Kidney capillary endothelial cell (primary cell): ENCODE data around the gene LARP1B.
"Not testable (repeated sequence)": the region's sequence is repeated elsewhere in the genome, so short reads cannot be mapped to it uniquely, and the experiment has no call there.

ENCODE experiments used
- DNase-seq: peaks from one replicate; pipeline ENCODE4 v3.0.0-alpha.2; 2018; ENCODE audit warnings: low spot score

The LARP1B gene

DNA sequence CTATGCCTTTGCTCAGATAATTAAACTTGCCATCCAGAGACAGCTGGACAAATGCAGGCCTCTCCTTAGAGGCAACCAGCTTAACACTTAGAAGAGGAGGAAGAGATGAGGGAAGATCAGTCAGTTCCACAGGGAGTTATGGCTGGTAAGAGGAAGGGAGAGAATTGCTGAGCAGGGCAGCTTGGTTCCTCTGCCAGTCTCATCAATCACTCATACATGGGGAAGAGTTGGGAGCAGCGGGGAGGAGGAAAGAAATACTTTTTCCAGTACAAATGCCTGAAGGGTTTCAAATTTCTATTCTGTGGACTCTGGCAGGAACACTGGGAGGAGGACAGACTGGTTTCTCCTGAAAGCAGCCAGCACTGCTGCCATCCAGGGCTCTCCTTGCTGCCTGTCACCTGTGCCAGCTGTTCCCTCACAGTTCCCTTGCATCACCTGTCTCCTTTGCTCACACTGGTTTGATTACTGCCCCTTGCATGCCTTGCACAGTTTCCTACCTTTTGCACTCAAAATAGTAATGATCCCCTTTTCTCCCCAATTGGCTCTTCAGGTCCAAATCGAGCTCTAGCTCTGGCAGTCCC is 167.0 kb downstream of the LARP1B start:
- no peak for DNase-seq

DNA sequence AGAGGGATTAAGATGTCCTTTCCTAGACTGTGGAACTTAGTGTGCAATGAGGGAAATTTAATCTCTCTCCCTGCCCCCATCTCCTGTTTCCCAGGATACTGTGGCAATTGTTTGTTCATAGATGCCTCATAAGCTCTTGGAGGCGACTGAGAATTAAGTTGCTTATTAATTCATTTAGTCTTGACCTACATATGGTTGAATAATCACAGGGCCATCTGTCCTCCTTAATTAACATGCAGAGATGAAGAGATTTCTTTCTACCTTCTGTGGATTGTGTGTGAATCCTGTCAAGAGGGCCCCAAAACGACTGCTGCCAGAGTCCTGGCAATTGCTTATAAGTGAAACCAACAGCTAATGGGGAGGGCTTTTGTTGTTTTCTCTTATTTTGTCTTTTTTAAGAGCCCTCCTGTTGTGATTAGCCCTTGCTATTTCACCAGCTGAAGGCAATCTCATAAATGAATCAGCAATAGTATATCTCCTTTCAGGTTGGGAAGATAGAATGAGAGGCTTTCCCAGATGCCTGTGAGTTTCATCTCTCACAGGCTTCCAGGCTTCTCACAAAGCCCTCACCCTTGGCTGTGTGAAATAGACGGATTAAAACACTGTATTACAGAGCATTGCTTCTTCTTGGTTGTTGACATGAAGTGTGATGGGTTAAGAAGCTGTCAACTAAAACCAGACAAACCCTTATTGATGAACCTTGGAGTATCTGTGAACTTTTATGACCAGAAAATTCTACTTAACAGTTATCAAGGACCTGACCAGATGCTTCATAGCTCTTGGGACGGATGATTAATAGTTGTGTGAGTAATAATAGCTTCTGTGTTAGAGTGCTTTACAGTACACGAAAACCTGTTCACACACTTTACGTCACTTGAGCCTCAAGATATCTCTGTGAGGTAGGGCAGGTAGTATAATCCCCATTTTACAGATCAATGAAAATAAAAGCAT is 168.0 kb downstream of the LARP1B start:
- no peak for DNase-seq

DNA sequence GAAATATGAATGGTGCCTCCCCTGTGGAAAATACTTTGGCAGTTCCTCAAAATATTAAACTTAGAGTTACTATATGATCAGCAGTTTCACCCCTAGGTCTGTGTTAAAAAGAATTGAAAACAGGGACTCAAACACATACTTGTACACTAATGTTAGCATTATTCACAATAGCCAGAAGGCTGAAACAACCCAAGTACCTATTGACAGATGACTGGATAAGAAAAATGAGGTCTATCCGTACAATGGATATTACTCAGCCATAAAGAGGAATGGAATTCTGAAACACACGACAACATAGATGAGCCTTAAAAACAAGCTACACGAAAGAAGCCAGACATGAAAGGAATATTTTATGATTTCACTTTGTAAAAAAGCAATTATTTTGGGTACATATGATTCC is 171.6 kb downstream of the LARP1B start:
- no peak for DNase-seq

DNA sequence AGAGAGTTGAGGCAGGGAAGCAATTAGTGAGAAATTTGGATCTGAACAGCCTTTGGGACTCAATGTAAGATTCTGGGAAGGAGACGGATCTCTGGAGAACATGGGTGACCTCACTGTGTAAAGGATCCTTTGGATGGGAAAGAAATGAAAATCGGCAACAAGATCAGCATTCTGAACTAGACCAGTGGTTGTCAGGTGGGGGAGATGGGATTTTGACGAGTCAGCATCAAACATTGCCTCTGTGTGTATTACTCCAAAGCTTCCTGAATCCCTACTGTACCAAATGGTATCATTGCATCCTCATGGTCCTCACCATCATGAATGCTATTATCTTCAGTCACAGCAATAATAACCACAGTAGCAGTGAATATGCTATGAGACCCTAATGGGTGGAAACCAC is 173.7 kb downstream of the LARP1B start:
- DNase-seq = no peak

DNA sequence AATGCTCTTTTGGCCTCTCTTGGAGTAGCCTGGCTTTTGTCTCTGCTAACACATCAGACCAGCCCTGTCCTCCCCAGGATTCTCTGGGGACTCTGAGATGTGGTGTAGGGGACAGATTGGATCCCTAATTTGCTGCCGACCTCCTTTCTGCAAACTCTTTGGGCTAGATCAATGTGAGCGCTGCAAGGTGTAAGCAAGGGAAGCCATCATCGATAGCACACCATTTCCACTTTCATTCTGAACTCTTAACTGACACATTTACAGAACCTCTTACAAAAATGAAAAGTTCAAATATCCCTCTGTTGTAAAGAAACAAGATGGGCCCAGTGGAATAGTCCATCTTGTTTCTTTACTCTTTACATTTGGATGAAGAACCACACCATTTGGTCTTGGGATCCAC is 179.9 kb downstream of the LARP1B start:
- no peak for DNase-seq

DNA sequence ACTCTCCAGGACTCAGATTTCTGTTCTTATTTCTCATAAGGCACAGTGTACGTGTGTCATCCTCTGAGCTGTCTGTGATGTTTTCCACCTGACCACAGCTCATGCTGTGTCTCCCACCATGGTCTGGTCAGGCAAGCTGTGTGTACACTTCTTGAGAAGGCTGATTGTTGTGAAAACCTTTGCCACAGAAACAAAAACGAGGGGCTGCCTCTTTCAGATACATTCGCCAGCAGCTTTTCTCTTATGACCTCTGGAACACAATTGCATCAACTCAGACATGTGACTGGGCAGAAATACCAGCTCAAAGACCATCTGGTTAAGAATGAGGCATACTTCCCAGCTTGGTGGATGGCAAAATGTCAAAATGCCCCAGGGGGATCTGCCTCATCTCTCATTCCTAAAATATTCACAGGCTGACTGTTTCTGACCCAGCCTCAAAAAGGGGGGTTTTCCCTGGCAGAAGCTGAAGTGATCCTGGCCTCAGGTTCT is 180.4 kb downstream of the LARP1B start:
- no peak for DNase-seq

DNA sequence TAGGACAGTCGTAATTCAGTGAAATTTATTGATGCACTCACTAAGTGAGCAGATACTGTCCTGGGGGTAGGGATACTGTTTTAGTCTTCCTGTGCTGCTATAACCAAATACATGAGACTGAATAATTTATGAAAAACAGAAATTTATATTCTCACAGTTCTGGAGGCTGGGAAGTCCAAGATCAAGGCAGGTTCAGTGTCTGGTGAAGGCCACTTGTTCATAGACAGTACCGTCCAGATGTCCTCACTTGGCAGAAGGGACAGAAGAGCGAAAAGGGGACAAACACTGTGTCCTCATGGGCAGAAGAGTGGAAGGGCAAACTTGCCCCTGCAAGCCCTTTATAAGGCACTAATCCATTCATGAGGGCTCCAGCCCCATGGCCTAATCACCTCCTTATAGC is 180.9 kb downstream of the LARP1B start:
- DNase-seq = no peak

DNA sequence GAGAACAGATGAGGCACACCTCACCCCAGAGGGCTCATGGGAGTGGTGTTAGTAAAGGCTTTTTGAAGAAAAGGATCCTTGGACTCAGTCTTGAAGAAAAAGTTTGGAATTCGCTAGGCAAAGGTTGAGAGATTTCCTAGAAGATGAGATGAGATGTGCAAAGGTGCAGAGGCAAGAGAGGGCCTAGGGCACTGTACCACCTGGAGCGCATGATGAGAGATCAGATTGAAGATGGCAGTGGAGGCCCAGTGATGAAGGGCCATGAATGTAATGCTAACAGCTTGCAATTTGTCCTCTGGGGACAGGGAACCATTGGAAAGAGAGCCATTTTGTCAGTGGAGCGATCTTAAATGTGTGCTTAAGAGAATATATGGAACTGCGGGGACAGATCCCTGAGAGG is 181.5 kb downstream of the LARP1B start:
- no peak for DNase-seq

DNA sequence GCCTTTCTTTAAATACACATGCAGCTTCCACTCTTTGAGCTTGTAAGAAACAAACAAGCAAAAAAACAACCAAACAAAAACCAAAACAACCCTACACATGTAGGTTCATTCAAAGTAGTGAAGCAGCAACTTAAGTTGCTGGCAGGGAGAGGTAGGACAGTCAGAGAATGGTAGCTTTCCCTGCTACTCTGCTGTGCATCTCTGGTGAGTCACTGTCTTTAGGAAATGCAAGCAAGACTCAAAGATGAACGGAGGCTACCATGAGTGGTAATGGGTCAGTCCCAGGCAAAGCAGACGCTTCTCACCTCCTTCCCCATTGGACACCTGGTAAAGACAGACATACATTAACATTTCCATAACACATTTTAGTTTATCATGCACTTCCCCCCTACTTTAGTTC is 183.3 kb downstream of the LARP1B start:
- no peak for DNase-seq

DNA sequence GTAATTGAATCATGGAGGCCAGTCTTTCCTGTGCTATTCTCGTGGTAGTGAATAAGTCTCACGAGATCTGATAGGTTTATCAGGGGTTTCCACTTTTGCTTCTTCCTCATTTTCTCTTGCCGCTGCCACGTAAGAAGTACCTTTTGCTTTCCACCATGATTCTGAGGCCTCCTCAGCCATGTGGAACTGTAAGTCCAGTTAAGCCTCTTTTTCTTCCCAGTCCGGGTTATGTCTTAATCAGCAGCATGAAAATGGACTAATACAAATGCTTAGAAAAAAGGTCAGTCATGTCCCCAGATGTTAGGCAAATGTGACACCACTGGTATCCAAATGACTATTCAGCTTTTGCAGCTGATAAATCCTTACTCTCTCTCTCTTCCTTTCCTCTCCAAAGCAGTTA is 184.3 kb downstream of the LARP1B start:
- not testable (repeated sequence) for DNase-seq

DNA sequence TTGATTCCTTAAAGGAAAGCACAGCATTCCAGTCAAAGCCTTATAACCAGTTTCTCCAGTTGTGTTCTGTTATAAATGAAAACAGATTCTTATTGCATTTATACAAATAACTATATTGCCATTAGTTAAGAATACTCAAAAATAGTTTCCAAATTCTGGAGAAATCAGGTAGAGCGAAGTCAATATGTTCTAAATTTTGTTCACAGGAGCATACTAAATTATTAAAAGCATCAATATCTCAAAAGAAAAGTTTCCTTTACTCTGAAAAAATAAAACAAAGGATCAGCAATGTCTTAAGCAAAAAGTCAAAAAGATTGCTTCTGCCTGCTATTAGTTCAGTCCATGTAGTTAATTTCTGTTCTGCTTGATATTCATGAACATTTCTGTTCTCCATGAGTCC is 186.8 kb downstream of the LARP1B start:
- no peak for DNase-seq

DNA sequence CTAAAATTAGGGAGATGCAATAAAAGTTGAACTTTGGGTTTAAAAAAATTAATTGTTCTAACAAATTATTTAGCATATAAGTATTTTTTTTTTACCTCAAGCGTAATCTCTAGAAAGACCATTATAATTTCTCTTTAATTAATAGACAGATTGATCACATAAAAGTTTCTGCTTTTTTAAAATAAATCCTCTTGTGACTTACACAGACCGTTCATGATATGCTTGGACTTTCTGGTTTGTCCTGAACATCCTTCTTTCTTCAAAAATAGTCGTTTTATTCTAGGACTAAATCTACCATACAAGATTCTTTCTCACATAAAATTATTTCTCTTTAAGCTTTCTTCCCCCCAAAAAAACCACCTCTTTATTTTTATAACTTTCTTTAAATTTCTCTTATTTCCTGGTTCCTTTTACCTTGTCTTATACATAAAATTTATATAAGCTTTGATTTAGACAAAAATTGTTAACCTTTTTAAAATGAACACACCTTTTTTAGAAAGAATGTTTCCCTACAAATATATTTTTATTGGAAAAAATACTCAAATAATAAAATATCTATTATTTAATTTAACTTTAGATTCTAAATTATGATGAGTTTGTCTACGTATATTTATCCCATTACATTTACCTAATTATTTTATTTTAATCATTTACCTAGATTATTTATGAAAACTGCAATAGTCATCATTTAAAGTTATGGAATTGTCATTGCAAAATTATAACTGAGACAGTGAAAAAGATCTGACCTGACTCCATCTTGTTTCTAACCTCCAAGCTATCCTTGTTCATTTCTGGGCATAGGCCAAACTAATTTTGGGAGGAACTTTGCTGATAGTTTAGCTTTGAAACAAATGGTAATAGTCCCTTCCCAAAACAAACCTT is 188.9 kb downstream of the LARP1B start:
- no peak for DNase-seq

DNA sequence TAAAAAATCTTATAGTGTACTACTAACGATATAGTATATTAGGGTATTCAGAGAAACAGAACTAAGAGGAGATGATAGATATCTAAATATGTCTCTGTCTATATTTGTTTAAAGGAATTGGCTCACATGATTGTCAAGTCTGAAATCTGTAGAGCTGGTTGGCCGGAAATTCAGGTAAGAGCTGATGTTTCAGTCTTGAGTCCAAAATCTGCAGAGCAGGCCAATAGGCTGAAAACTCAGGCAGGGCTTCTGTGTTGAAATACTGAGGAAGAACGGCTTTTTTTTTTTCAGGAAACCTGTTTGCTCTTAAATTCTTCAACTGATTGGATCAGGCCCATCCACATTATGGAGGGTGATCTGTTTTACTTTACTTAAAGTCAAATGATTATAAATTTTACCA is 194.8 kb downstream of the LARP1B start:
- no peak for DNase-seq

DNA sequence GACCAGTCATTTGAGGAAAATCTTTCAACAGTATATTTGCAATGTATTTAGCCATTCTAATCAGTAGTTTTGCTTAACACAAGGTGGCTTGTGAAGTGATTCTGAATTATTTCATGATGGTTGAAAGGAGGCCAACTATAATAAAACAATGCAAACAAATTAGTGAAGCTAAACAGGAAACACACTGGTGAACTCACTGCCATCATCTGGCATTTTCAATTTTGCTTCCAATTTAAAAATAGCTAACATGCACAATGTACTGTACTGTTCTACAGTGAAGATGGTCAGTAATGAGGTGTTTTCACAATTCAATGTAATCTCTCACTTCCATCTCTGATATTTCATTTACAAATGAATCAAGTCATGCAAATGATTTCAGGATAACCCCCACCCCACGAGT is 195.4 kb downstream of the LARP1B start:
- DNase-seq = no peak

DNA sequence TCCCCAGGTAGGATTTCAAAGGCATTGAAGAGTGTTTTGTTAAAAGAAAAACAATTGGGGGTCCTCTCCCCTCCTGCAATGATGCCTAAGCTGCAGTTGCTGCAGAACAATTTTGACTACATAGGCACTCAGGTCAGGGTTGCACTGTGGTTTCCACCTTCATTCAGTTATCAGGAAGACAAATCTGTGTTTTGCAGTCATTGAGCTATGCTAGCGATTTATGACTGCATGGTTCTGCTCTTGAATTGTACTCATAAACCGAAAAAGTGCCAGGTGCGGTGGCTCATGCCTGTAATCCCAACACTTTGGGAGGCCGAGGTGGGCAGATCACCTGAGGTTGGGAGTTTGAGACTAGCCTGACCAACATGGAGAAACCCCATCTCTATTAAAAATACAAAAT is 197.1 kb downstream of the LARP1B start:
- not testable (repeated sequence) for DNase-seq

DNA sequence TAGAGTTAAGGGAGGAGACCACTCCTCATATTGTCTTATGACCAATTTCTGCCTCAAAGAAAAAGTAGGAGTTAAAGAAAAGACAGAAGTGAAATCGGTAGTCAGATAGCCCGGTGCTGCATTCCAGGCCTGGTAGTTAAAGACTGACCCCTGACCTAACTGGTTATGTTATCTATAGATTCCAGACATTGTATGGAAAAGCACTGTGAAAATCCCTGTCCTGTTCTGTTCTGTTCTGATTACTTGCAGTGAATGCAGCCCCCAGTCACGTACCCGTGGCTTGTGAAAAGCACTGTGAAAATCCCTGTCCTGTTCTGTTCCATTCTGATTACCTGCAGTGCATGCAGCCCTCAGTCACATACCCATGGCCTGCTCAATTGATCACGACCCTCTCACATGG is 198.8 kb downstream of the LARP1B start:
- DNase-seq = not testable (repeated sequence)
